Islet precursor cell (in vitro differentiated cells): ENCODE results near the gene PCDHB14.
"Not testable (repeated sequence)": the region's sequence is repeated elsewhere in the genome, so short reads cannot be mapped to it uniquely, and the experiment has no call there.

Experiments
- DNase-seq: peaks from one replicate; pipeline ENCODE4 v3.0.0-alpha.2; 2018

PCDHB14 gene

GRCh38 chr5:141223112-141223783 is at the start of gene PCDHB14:
PCDHB14 (plus strand) TSS chr5:141223343; CDS start chr5:141223506, 163 bp downstream.
- DNase-seq = no peak

GRCh38 chr5:141174291-141175104 is 48.6 kb upstream of the PCDHB14 start:
- DNase-seq = not testable (repeated sequence)

- DNase-seq = no peak
Measured at GRCh38 chr5:141175933-141176332, 47.2 kb upstream of the PCDHB14 start.

- not testable (repeated sequence) for DNase-seq
Measured at GRCh38 chr5:141177577-141178191, 45.5 kb upstream of the PCDHB14 start, which contains the start of gene PCDHB8. PCDHB8 (plus strand) TSS chr5:141177790; CDS start chr5:141178035, 245 bp downstream.

GRCh38 chr5:141179371-141179770 is 43.8 kb upstream of the PCDHB14 start:
- DNase-seq = not testable (repeated sequence)

GRCh38 chr5:141179876-141180275 is 43.3 kb upstream of the PCDHB14 start:
- DNase-seq = not testable (repeated sequence)

GRCh38 chr5:141180313-141180712 is 42.8 kb upstream of the PCDHB14 start:
- DNase-seq = no peak

GRCh38 chr5:141182248-141182647 is 40.9 kb upstream of the PCDHB14 start, which contains the start of gene PCDHB16:
PCDHB16 (plus strand) TSS chr5:141182387; CDS start chr5:141182560, 173 bp downstream.
- peak; percentile 82 for DNase-seq

GRCh38 chr5:141184117-141184855 is 38.9 kb upstream of the PCDHB14 start:
- DNase-seq = not testable (repeated sequence)

- no peak for DNase-seq
Measured at GRCh38 chr5:141186897-141187512, 36.1 kb upstream of the PCDHB14 start, which contains the start of gene PCDHB9. PCDHB9 (plus strand) TSS chr5:141187161; CDS start chr5:141187319, 158 bp downstream.

GRCh38 chr5:141188682-141189081 is 34.5 kb upstream of the PCDHB14 start:
- not testable (repeated sequence) for DNase-seq

- DNase-seq = not testable (repeated sequence)
Measured at GRCh38 chr5:141189131-141189530, 34.0 kb upstream of the PCDHB14 start.

GRCh38 chr5:141192110-141192725 is 30.9 kb upstream of the PCDHB14 start, which contains the start of gene PCDHB10:
PCDHB10 (plus strand) TSS chr5:141192353; CDS start chr5:141192553, 200 bp downstream.
- DNase-seq = peak; percentile 80

- not testable (repeated sequence) for DNase-seq
Measured at GRCh38 chr5:141194332-141194731, 28.8 kb upstream of the PCDHB14 start.

- no peak for DNase-seq
Measured at GRCh38 chr5:141196363-141196762, 26.8 kb upstream of the PCDHB14 start.

GRCh38 chr5:141199359-141200235 is 23.5 kb upstream of the PCDHB14 start, which contains the start of gene PCDHB11:
PCDHB11 (plus strand) TSS chr5:141199627; CDS start chr5:141199775, 148 bp downstream.
- no peak for DNase-seq

GRCh38 chr5:141201126-141201525 is 22.0 kb upstream of the PCDHB14 start:
- DNase-seq = not testable (repeated sequence)

GRCh38 chr5:141201646-141202045 is 21.5 kb upstream of the PCDHB14 start:
- DNase-seq = not testable (repeated sequence)

- no peak for DNase-seq
Measured at GRCh38 chr5:141208478-141208877, 14.7 kb upstream of the PCDHB14 start, which contains the start of gene PCDHB12. PCDHB12 (plus strand) TSS chr5:141208719; CDS start chr5:141208908, 189 bp downstream.

- not testable (repeated sequence) for DNase-seq
Measured at GRCh38 chr5:141210281-141210680, 12.9 kb upstream of the PCDHB14 start.
